22Rv1 (cell line): ENCODE data around the gene NAPA.

Experiments
- H3K27ac ChIP-seq: fragments of 450-650 bp; 2 replicates; pipeline ENCODE4 v1.5.1; 2017
- ZFX ChIP-seq: fragments of 450-650 bp; IDR thresholded peaks from 2 replicates; pipeline ENCODE4 v1.6.1; 2017; ENCODE audit warnings: antibody characterized with exemption, borderline replicate concordance
- TF ChIP-seq, protein P1 (sequence below): fragments of 450-650 bp; IDR thresholded peaks from 2 replicates; pipeline ENCODE4 v1.5.1; 2017; ENCODE audit warnings: mild to moderate bottlenecking

Gene NAPA

DNA sequence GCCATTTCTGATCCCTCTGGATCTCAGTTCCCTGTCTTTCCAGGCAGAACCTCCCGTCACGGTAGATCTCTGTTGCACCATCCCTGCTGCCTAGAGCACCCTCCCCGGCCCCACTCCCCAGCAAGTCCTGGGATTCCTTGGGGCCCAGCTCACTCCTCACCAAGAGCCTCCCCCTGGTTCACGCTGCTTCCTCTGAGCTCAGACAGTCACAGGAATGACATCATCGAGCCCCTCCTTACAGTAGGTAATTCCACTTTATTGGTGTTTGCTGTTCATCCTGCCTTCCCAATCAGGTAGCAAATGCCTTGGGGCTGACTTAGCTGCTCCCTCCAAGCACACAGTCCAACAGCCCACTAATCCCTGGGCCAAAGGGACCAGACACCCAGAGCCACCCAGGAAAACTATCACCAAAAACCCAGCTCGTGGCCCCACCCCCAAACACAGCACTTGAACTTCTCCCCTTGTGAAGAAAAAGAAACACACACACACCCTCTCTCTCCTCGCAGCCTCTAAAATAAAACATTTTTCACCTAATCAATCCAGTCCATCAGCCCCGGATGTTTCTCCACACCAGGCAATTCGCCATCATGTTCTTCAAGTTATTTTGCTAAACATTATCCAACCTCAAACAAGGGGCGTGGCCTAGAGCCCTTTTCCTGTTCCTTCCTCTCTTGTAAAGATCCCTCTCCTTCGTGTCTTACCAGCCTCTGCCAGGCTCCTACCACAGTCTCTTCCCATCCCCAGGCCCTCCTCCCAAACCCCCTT lies 2.5 kb downstream of the NAPA start:
- H3K27ac ChIP-seq, result peak overlapping the region; percentile 92
- TF ChIP-seq ZFX, result no peak
- TF ChIP-seq, protein P1, sequence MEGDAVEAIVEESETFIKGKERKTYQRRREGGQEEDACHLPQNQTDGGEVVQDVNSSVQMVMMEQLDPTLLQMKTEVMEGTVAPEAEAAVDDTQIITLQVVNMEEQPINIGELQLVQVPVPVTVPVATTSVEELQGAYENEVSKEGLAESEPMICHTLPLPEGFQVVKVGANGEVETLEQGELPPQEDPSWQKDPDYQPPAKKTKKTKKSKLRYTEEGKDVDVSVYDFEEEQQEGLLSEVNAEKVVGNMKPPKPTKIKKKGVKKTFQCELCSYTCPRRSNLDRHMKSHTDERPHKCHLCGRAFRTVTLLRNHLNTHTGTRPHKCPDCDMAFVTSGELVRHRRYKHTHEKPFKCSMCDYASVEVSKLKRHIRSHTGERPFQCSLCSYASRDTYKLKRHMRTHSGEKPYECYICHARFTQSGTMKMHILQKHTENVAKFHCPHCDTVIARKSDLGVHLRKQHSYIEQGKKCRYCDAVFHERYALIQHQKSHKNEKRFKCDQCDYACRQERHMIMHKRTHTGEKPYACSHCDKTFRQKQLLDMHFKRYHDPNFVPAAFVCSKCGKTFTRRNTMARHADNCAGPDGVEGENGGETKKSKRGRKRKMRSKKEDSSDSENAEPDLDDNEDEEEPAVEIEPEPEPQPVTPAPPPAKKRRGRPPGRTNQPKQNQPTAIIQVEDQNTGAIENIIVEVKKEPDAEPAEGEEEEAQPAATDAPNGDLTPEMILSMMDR, result no peak

DNA sequence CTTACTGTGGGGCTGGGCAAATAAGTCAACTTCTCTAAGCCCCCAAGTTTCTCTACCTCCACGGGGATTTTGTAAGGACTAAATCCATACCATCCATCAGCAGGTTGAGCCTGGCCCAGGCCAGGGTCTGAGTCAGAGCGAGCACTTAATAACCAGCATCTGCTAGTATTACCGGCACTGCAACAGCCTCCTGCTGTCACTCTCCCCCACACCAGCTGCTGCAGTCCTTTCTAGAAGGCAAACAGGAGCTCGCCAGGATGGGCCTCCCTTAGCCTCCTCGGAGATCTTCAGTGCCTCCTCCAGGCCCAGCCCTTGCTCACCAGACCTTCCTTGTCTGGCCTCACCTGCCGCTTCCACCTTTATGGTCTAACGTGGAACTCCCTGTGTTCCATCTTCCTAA lies 3.2 kb downstream of the NAPA start:
- TF ChIP-seq ZFX, result no peak
- TF ChIP-seq, protein P1, result no peak
- peak overlapping the region; percentile 92 for H3K27ac ChIP-seq

DNA sequence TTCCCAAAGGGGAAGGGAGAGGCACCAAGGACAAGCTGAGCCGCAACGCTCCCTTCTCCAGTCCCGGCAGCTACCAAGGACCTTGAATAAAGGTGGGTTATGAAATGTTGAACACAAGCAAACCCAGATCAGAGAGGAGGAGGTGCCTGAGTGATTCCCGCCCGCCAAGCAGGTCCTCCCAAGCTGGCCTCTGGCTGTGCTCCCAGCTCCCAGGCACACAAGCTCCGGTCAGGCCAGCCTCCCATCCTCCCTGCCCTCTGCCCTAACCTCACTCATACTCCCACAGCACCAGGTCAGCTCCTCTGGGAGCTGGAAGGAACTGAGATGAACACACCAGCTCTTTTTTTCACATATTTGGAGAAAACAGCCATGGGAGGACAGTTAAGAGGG lies 3.7 kb downstream of the NAPA start:
- no peak for TF ChIP-seq ZFX
- TF ChIP-seq, protein P1, result no peak
- H3K27ac ChIP-seq, result peak overlapping the region; percentile 92

GRCh38 chr19:47510516-47511127 lies 4.2 kb downstream of the NAPA start:
- peak overlapping the region; percentile 92 for H3K27ac ChIP-seq
- no peak for TF ChIP-seq ZFX
- TF ChIP-seq, protein P1, result 0 out of 2 replicates have a peak, but pooled peaks have one; percentile 5

GRCh38 chr19:47509973-47510372 lies 4.9 kb downstream of the NAPA start:
- TF ChIP-seq, protein P1, result no peak
- TF ChIP-seq ZFX, result no peak
- peak overlapping the region; percentile 92 for H3K27ac ChIP-seq

DNA sequence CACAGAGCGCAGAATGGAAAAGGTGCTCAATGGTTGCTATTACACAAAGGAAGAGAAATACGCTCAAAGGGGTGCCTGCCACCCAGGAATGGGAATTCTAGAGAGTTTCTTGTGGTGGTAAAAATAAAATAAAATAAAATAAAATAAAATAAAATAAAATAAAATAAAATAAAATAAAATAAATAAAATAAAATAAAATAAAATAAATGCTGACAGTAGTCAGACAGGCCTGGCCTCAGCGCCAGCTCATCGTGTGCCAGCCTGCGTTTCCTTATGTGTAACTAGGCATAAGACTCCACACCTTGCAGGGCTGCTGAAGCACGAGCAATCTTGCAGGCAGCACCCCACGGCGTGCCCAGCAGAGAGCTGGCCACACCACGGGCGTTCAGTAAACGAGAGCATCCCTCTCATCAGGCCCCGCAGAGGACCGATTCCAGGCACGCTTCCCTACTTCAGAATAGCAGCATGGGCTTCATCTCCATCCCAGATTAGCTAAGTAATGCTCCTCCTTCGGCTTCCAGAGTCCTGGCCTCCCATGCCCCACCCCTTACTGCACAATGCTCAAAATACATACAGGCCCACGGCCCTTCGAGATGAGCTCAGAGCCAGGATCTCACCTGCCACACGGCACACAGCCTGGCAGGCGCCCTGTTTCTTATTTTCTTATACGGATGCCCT lies 5.6 kb downstream of the NAPA start:
- peak overlapping the region; percentile 92 for H3K27ac ChIP-seq
- TF ChIP-seq, protein P1, result no peak
- no peak for TF ChIP-seq ZFX
